LoVo (cell line): ENCODE measurements around the gene CD8B.
"Not testable (repeated sequence)": the region's sequence is repeated elsewhere in the genome, so short reads cannot be mapped to it uniquely, and the experiment has no call there.

Source experiments
- DNase-seq: peaks from one replicate; pipeline ENCODE4 v3.0.0-alpha.2; 2016; ENCODE audit warnings: low spot score

CD8B gene

GRCh38 chr2:86836915-86837695 lies 24.6 kb downstream of the CD8B start:
- peak; percentile 65 for DNase-seq

- not testable (repeated sequence) for DNase-seq
These were observed 26.2 kb downstream of the CD8B start for GRCh38 chr2:86835548-86835889.

- no peak for DNase-seq
These were observed 28.4 kb downstream of the CD8B start for GRCh38 chr2:86833315-86833714.

DNA sequence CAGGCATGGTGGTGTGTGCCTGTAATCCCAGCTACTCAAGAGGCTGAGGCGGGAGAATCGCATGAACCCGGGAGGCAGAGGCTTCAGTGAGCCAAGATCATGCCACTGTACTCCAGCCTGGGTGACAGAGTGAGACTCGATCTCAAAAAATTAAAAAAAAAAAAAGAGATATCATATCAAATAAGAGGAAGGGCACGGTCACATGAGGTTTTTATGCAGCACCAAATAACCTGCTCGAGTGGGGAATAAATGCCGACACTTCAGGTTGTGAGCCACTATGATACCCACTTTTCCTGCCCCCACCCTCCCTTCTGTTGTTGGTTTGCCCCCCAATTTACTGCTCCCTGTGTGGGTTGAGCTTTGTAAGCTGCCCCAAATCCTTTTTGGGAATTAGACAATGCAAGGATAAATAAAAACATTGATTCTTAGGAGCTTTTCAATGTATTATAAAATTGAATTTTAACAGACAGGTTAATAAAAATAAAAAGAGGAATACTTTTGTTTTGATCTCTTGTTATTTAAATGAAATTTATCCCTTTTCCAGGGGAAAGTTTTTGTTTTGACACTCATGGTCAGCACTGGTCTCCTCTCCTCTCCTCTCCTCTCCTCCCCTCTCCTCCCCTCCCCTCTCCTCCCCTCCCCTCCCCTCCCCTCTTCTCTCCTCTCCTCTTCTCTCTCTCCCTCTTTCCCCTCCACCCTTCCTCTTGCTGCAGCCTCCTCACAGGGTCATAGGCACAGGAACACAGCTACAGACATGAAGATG lies 29.2 kb downstream of the CD8B start:
- DNase-seq = no peak

DNA sequence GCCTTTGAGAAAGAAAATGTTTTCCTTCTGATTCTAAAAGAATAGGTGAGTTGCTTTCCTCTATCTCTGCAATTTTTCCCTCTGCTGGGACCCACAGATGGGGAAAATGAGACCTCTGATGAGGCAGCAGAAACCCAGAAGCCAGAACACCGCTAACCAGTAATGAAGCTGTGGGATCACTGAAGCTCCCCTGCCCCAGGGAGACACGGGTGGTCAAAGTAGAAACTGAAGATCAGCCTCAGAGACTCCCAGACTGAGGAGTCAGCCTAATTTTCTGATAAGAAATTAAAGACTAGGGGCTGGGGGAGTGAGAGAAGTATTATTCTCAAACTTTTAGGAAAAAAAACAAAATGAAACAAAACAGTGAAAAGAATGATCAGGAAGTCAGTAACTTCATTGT lies 30.1 kb downstream of the CD8B start:
- DNase-seq = no peak

- no peak for DNase-seq
These were observed 34.7 kb downstream of the CD8B start for GRCh38 chr2:86826951-86827350.

- no peak for DNase-seq
These were observed 35.8 kb downstream of the CD8B start for GRCh38 chr2:86825693-86826381.

- no peak for DNase-seq
These were observed 36.5 kb downstream of the CD8B start for GRCh38 chr2:86825036-86825692.

GRCh38 chr2:86822668-86823345 lies 38.9 kb downstream of the CD8B start:
- no peak for DNase-seq

DNA sequence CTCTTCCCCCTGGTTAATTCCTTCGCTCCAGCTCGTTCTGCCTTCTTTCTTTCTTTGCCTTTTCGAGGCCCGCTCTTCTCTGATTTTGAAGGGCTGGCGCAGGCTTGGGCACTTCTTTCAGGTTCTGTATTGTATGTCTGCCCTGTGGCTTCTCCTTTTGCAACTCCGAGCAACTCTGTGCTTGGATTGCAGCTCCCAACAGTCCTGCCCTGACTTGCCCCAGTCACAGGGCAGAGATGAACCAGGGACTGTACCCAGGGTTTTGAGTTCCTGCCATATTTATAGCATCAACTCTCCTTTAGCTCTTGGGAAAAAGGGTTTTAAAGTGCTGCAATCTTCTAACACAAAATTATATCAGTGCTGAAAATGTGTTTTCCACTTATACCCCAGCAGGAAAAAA lies 39.8 kb downstream of the CD8B start:
- DNase-seq = no peak

DNA sequence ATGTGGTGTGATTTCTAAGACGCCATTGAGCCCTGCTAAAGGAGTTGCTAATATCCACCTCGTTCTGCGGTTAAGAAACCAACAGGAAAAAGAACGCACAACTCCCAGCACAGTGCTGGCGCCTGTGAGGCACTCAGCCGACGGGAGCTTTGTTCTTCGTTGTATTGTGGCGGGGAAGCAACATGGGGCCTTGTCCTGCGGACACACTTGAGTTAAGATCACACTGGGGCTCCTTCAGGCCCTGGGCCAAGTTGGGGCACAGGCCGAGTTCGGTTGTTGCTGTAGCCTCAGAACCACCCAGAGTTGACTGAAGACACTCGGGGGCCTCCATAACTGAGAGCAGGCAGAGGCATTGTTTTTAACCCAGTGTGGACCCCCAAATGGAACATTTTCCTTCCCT lies 40.4 kb downstream of the CD8B start:
- no peak for DNase-seq

DNA sequence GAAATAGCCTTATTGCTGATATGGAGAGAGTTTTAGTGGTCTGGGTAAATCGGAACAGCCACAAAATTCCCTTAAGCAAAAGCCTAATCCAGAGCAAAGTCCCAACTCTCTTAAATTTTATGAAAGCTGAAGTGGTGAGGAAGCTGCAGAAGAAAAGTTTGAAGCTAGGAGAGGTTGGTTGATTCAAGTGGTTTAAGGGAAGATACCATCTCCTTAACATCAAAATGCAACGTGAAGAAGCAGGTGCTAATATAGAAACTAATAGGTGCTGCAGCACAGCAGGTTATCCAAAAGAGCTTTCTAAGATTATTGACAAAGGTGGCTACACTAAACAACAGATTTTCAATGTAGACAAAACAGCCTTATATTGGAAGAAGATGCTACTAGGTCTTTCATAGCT lies 42.7 kb downstream of the CD8B start:
- no peak for DNase-seq

DNA sequence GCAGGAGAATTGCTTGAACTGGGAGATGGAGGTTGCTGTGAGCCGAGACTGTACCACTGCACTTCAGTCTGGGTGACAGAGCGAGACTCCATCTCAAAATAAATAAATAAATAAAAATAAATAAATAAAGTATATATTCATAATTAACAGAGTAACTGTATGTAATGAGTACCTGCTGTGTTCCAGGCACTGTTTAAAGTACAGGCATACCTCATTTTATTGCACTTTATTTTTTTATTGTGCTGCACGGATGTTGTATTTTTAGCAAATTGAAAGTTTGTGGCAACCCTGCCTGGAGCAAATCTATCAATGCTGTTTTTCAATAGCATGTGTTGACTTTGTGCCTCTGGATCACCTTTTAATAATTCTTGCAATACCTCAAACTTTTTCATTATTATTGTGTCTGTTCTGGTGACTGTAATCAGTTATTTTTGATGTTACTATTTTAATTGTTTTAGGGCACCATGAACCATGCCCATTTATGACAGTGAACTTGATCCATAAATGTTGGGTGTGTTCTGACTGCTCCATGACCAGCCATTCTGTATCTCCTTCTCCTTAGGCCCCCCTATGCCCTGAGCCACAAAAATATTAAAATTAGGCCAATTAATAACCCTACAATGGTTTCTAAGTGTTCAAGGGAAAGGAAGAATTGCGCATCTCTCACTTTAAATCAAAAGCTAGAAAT lies 43.4 kb downstream of the CD8B start:
- no peak for DNase-seq

DNA sequence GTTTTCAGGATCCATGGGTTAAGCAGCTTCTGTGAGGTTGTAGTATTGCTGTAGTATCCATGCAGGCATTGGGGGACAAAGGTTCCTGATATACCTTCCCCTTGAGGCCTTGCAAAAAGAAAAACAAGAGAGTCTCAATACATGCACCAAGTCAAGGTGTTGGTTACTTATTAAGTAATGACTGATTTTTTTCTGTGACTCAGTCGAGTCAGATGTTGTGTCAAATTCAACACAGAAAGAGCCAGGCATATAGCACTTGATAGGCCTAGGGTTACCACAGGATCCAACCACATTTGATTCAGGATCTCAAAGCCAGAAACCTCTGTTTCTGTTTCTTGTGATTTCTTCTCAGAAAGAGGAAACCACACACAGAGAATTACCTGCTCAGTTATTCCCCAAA lies 46.1 kb downstream of the CD8B start:
- DNase-seq = no peak

GRCh38 chr2:86809481-86810121 lies 52.1 kb downstream of the CD8B start:
- DNase-seq = no peak

DNA sequence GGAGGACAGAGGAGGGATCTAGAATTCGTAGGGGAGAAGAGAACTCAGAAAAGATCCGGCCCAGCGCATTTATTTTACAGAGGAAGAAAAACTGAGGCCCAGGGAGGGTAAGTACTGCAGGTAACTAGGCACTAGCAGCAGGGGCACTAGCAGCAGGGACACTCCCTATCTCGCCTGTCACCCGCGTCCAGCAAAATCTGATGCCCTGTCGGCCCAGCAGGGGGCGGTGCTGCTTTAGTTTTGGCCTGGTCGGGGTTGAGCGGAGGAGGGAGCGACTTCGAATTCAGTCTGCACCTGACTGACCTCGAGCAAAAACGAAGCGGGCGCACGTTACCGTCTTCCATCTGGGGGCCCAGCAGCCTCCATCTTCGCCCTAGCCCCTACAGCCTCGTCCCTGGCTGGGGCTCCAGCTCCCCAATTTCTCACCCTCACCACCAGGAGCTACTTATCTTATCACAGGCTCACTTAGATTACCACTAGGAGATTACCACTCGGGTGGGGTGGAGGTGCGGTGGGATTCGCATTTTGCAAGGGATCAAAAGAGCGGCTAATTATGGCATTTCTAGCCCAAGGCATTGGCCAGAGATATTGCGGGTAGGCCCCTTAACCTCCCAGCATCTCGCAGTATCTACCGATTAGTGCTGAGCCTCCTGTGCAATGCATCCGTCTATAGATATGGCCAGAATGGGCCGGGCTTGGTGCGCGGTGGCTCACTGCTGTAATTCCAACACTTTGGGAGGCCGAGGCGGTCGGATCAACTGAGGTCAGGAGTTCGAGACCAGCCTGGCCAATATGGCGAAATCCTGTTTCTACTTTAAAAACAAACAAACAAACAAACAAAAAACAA lies 53.1 kb downstream of the CD8B start:
- peak; percentile 93 for DNase-seq

DNA sequence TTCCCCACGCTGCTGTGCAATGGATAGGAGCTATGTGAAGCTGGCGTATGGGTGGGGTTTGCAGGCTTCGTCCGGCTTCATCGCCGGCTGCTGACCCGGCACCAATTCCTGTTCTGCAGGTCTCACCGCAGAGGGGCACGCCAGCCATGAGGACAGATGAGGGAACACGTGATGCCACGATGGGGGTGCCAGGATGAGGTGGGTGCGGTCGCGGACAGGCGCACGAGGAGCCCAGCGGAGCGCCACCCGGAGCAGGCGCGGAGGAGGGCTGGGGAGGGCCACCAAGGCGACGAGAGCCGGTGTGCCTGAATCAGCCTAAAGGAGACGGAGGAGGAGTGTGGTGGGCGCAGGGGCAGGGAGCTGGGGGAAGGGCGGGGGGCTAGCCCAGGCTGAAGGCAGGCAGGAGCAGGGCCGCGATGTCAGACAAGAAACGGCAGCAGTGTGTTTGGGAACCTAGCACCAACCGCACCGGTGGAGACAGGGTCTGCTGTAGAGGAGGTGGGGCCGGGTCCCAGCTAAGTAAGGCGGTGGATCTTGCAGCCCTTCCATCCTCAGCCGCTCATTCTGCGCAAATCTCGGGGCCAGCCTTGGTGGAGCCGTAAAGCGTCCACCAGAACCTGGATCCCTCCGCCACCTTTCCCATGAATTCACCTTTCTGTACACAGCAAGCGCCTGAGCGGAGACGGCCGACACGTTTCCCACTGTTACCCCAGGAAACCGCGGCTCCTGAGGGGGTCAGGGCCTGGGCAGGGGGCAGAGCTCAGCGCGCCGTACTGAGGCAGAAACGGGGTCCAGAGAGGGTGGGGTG lies 54.0 kb downstream of the CD8B start:
- peak; percentile 84 for DNase-seq

- DNase-seq = no peak
These were observed 54.6 kb downstream of the CD8B start for GRCh38 chr2:86807133-86807467.
